Activated T-helper 1 cell treated with anti-CD3 and anti-CD28 coated beads, Interleukin-12 subunit alpha, Interleukin-12 subunit beta, Interleukin-2, Interleukin-4 antibody, amounts not matched to agents 30 ng/mL and 10 ng/mL and 1 ng/mL, durations not matched to agents 14 hours and 24 hours and 36 hours (primary cell): Measurements from ENCODE around the gene EFNA5. TPM values are rescaled to one million over a fixed set of nuclear protein-coding genes. Genes with fewer than 3 reads are reported as not detected.

ENCODE experiments used
- DNase-seq: peaks from one replicate; pipeline ENCODE4 v3.0.0; 2021; ENCODE audit warnings: low spot score
- H3K27ac Mint-ChIP-seq: one replicate; pipeline ENCODE4 v1.8.0; 2021; ENCODE audit warnings: mild to moderate bottlenecking, mixed read lengths
- H3K27me3 Mint-ChIP-seq: one replicate; pipeline ENCODE4 v1.8.0; 2022; ENCODE audit warnings: mild to moderate bottlenecking, moderate library complexity, mixed read lengths; ENCODE audit not compliant: insufficient read depth
- H3K36me3 Mint-ChIP-seq: one replicate; pipeline ENCODE4 v1.8.0; 2021; ENCODE audit warnings: low read depth, mixed read lengths
- H3K4me1 Mint-ChIP-seq: one replicate; pipeline ENCODE4 v1.8.0; 2021; ENCODE audit warnings: low read depth, mixed read lengths
- H3K4me3 Mint-ChIP-seq: one replicate; pipeline ENCODE4 v1.8.0; 2021; ENCODE audit warnings: mild to moderate bottlenecking, moderate library complexity, mixed read lengths
- H3K9me3 Mint-ChIP-seq: one replicate; pipeline ENCODE4 v1.8.0; 2021; ENCODE audit warnings: mixed read lengths
- intact Hi-C: fragments of 100-400 bp; cut with micrococcal nuclease; formaldehyde crosslinking; loops from one replicate; pipeline ENCODE4 v1.15.1; 2024
- total RNA-seq: library from RNA; stranded (reverse); gene quantifications from 2 replicates; pipeline ENCODE4 v1.2.3, GENCODE V29; 2022

The EFNA5 gene
- total RNA-seq, 1 donor from 2014 or later: not detected

- H3K9me3 Mint-ChIP-seq: no peaks in the 10 kb centered on the region
- H3K27me3 Mint-ChIP-seq: peaks cover 17% of the 10 kb centered on the region
- H3K4me1 Mint-ChIP-seq: peaks cover 21% of the 10 kb centered on the region
- no peak overlapping the region for H3K27ac Mint-ChIP-seq
- H3K36me3 Mint-ChIP-seq: no peaks in the 10 kb centered on the region
- H3K4me3 Mint-ChIP-seq: no peak overlapping the region
- no peak for DNase-seq
- intact Hi-C loops: no loop called here
These were observed 102.7 kb downstream of the EFNA5 start for GRCh38 chr5:107567901-107568671.

DNA sequence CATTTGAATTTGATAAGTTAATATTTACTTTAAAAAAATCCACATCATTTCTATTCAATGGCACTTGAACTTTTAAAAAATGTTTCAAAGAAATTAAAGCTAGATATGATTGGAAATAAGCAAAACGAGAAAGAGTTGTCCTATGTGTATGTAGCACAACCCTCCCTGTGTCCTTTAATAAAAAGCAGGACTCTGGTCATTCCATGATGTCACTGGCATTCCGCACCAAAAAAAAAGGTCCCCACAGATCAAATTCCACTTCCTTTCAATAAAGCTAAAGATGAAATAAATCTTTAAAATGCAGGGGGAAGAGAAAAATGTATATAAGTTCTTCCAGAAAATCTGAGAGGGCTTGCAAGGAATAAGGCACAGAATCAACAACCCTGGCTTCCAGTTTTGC, 103.8 kb downstream of the EFNA5 start:
- peaks cover 14% of the 10 kb centered on the region for H3K4me1 Mint-ChIP-seq
- H3K9me3 Mint-ChIP-seq: no peaks in the 10 kb centered on the region
- no peak overlapping the region for H3K27ac Mint-ChIP-seq
- peaks cover 10% of the 10 kb centered on the region for H3K27me3 Mint-ChIP-seq
- intact Hi-C loops: no loop called here
- H3K4me3 Mint-ChIP-seq: no peak overlapping the region
- no peaks in the 10 kb centered on the region for H3K36me3 Mint-ChIP-seq
- no peak for DNase-seq

DNA sequence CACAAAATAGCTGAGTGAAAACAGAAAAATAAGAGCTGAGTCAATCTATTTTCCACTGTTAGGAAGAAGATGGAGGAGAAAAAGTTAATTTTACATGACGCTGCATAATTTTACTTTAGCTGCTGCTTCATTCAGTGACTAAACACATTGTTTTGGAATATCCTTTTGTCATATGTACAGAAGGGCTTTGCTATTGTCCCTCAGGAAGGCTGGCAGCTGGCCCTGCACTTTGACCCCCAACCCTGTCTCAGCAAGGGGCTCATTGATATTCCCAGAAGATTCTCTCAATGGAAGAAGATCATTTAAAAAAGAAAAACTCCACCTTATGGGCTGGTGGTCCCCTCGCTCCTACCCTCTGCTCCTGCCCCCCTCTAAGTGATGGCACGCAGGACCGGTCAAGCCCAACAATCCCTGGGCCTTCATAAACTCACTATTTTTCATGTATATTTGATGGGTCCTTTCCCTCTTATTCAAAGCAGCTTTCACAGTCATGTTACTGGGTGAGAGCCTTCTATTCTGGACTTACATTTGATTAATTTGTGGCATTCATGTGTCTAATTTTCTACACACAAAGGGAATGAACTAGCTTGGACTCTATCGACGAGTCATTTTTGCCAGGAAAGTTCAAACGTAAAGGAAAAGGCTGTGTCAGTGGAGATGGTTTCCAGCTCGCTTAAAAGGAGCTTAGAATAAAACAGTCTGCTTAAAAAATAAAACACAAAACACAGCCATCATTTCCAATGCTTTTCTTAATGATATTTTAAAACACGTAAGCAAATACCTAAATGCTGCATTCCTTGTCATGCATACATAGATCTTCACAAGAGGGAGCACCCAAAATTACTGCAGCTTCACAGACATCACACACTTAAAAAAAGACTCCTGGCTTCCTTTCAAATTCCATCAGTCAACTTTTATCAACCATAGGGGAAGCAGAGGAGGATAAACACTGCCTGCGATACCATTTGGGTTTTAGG, 104.7 kb downstream of the EFNA5 start:
- no peak for DNase-seq
- H3K27ac Mint-ChIP-seq: no peak overlapping the region
- peaks cover 9% of the 10 kb centered on the region for H3K27me3 Mint-ChIP-seq
- no peak overlapping the region for H3K4me3 Mint-ChIP-seq
- intact Hi-C loops: no loop called here
- no peaks in the 10 kb centered on the region for H3K9me3 Mint-ChIP-seq
- H3K4me1 Mint-ChIP-seq: peaks cover 5% of the 10 kb centered on the region
- no peaks in the 10 kb centered on the region for H3K36me3 Mint-ChIP-seq

GRCh38 chr5:107564931-107565372, 105.8 kb downstream of the EFNA5 start:
- Mint-ChIP-seq H3K27me3 (peaks cover 9% of the 10 kb centered on the region), H3K4me3 (no peak overlapping the region), H3K27ac (no peak overlapping the region), H3K9me3 (no peaks in the 10 kb centered on the region), H3K4me1 (no peaks in the 10 kb centered on the region), H3K36me3 (no peaks in the 10 kb centered on the region)
- intact Hi-C loops: no loop called here
- DNase-seq: no peak

GRCh38 chr5:107563959-107564544, 106.7 kb downstream of the EFNA5 start:
- Mint-ChIP-seq H3K27ac (no peak overlapping the region), H3K4me1 (no peaks in the 10 kb centered on the region), H3K9me3 (no peaks in the 10 kb centered on the region), H3K4me3 (no peak overlapping the region), H3K27me3 (peaks cover 12% of the 10 kb centered on the region), H3K36me3 (no peaks in the 10 kb centered on the region)
- intact Hi-C loops: no loop called here
- no peak for DNase-seq

- Mint-ChIP-seq H3K27me3 (peaks cover 8% of the 10 kb centered on the region), H3K4me3 (no peak overlapping the region), H3K27ac (no peak overlapping the region), H3K36me3 (no peaks in the 10 kb centered on the region), H3K4me1 (no peaks in the 10 kb centered on the region), H3K9me3 (no peaks in the 10 kb centered on the region)
- intact Hi-C loops: no loop called here
- no peak for DNase-seq
These were observed 110.4 kb downstream of the EFNA5 start for GRCh38 chr5:107560377-107560776.

GRCh38 chr5:107558823-107559375, 111.8 kb downstream of the EFNA5 start:
- Mint-ChIP-seq H3K27me3 (peaks cover 9% of the 10 kb centered on the region), H3K4me1 (no peaks in the 10 kb centered on the region), H3K36me3 (no peaks in the 10 kb centered on the region), H3K27ac (no peak overlapping the region), H3K4me3 (no peak overlapping the region), H3K9me3 (no peaks in the 10 kb centered on the region)
- intact Hi-C loops: no loop called here
- DNase-seq: no peak

DNA sequence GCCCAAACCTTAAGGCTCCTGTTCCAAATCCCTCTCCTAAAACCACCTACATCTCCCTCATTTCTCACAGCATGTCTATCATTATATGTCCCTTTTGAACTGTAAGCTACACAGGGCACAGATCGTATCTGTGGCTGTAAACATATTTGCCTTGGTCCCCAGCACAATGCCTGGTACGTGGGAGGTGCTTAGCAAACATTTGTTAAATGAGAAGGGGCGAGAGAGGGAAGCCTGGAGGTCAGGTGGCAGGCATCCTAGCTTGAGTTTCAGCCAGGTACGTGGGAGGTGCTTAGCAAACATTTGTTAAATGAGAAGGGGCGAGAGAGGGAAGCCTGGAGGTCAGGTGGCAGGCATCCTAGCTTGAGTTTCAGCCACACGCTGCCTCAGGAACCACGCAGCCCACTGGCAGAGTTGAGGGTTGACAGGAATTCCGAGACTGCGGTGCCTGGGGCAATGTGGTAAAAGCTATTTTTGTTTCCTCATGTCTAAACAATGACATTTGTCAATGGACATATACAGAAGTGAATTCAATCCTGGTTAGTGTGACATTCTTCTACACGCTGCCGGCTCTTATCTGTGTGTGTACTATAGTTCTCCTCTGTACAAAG, 113.6 kb downstream of the EFNA5 start:
- Mint-ChIP-seq H3K4me3 (no peak overlapping the region), H3K27ac (no peak overlapping the region), H3K36me3 (no peaks in the 10 kb centered on the region), H3K4me1 (no peaks in the 10 kb centered on the region), H3K27me3 (peaks cover 11% of the 10 kb centered on the region), H3K9me3 (no peaks in the 10 kb centered on the region)
- no peak for DNase-seq
- intact Hi-C loops: no loop called here

DNA sequence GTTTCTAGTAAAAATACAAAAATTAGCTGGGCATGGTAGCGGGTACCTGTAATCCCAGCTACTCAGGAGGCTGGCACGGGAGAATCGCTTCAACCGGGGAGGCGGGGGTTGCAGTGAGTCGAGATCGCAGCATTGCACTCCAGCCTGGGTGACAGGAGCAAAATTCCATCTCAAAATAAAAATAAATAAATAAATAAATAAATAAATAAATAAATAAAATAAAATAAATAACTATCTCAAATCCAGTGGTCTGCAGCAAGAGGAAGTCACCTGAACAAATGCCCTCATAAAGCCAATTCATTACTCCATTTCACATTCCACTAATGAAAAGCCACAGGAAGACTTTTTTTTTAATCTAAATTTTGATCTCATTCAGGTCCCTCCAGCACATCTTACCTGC, 114.2 kb downstream of the EFNA5 start:
- Mint-ChIP-seq H3K27me3 (peaks cover 11% of the 10 kb centered on the region), H3K9me3 (no peaks in the 10 kb centered on the region), H3K36me3 (no peaks in the 10 kb centered on the region), H3K4me1 (no peaks in the 10 kb centered on the region), H3K27ac (no peak overlapping the region), H3K4me3 (no peak overlapping the region)
- intact Hi-C loops: no loop called here
- DNase-seq: no peak

DNA sequence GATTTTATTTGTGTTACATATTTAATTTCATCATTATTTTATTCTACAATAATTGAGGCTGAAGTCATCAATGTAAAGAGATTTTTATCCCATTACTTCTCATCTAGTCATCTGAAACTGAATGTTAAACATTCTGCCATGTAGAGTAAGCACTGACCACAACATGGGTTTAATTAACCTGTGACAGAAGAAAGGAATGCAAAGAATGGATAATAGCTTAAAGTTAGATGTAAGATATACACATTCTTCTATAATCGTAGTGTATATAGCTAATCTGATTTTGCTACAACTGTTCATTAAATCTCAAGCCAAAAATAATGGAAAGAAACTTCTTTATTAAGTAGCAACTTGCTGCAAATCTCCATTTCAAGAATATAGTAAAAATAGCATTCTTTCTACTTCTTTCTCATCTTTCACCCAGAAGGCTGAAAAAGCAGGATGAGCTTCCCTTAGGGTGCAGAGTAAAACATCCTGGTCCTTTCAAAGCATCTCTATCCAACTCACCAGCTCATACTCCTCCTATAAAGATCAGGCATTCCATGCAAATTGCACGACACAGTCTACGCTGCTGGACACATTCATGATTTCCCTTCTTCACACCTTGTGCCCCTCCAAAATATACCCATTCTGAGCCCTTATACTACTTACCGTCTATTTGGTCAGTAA, 115.2 kb downstream of the EFNA5 start:
- Mint-ChIP-seq H3K27ac (no peak overlapping the region), H3K27me3 (peaks cover 15% of the 10 kb centered on the region), H3K9me3 (no peaks in the 10 kb centered on the region), H3K4me3 (no peak overlapping the region), H3K36me3 (no peaks in the 10 kb centered on the region), H3K4me1 (no peaks in the 10 kb centered on the region)
- intact Hi-C loops: no loop called here
- DNase-seq: no peak

DNA sequence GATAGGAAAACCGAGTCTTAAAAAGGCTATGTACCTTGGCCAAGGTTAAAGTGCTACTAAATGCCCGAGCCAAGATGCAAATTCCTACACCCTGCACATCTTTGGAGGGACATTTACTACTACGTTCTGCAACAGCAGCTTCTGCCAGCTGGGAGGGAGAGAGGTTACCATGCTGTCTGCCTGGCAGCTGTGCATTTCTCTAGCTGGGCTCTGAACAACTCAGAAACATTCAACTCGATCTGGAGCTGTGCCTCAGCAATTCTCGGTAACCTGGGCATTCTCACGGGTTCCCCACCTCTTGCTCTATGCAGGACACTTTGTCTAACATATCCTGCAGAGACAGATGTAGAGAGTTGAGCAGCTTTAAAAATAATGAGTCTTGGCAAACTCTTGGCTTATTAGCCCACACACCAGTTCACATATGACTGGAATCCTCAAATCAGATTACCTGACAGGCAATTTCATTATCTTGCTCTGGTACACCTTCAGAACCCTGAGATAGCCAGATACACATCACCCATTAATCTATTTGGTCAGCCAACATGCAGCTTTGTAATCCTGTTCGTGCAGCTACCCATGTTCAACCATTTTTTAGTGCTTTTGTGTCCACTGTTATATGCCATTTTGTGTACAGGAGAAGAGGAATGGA, 115.8 kb downstream of the EFNA5 start:
- H3K27ac Mint-ChIP-seq: no peak overlapping the region
- no peaks in the 10 kb centered on the region for H3K36me3 Mint-ChIP-seq
- no peak for DNase-seq
- no peaks in the 10 kb centered on the region for H3K4me1 Mint-ChIP-seq
- intact Hi-C loops: no loop called here
- H3K4me3 Mint-ChIP-seq: no peak overlapping the region
- no peaks in the 10 kb centered on the region for H3K9me3 Mint-ChIP-seq
- H3K27me3 Mint-ChIP-seq: peaks cover 15% of the 10 kb centered on the region
